ENCODE results near the gene VWA1. TPM values are rescaled to one million over a fixed set of nuclear protein-coding genes. Genes with fewer than 3 reads are reported as not detected.

Gene VWA1
- total RNA-seq (2014; rRNA removed; shearing (Covaris generic)) = not detected in 2 replicates
- not detected in 2 replicates for total RNA-seq (2022)
- Bru-seq, nascent RNA = percentile 11 among the genes with signal in this experiment
- BruChase-seq, experiment 1, labeled RNA remaining after a 6-hour chase = not detected
- BruChase-seq, experiment 2, labeled RNA remaining after a 2-hour chase = not detected
- long read RNA-seq = 0 reads

- Histone ChIP-seq H3K9me2 (ENCODE audit: insufficient read depth, low read length) (no peaks in the 10 kb centered on the region), H3K4me1 (ENCODE audit: insufficient read depth, low read length, poor library complexity, severe bottlenecking) (no peaks in the 10 kb centered on the region), H3K79me2 (ENCODE audit: insufficient read depth, low read depth, low read length) (no peaks in the 10 kb centered on the region), H3K36me3 (ENCODE audit: insufficient read depth, low read length) (no peaks in the 10 kb centered on the region), H3K27ac (ENCODE audit: low read depth, low read length, poor library complexity, severe bottlenecking) (no peak within 1 kb of the TSS), H3K4me3 (ENCODE audit: low read depth, low read length, poor library complexity, severe bottlenecking) (no peak within 1 kb of the TSS), H3K9me3 (ENCODE audit: low read length) (no peaks in the 10 kb centered on the region), H2AFZ (ENCODE audit: low read length) (no peak within 1 kb of the TSS), H3K4me2 (ENCODE audit: low read length) (no peak within 1 kb of the TSS), H4K20me1 (ENCODE audit: insufficient read depth, low read length) (no peaks in the 10 kb centered on the region)
- POLR2A ChIA-PET = no interaction called here
- intact Hi-C loops (cut with micrococcal nuclease; ENCODE audit: unreplicated experiment) = no loop called here
- DNase-seq (ENCODE audit: low spot score) = no peak
- TF ChIP-seq EZH2phosphoT487 (IDR thresholded peaks at IDR 0.05; ENCODE audit: borderline replicate concordance, low read depth, low read length) (no peak), CTCF (conservative IDR thresholded peaks at IDR 0.05; ENCODE audit: low read length) (no peak)
- BruUV-seq (replicated peaks) = no TSS peak
- CTCF ChIA-PET (ENCODE audit: unreplicated experiment) = no interaction called here
Measured at GRCh38 chr1:1435106-1435903, at the start of gene VWA1. TSS of gene VWA1 (plus strand) at chr1:1435690. CDS start at chr1:1435749, 59 bp downstream.

- Histone ChIP-seq H3K4me2 (ENCODE audit: low read length) (no peak overlapping the region), H3K36me3 (ENCODE audit: insufficient read depth, low read length) (peaks cover 83% of the 10 kb centered on the region), H3K79me2 (ENCODE audit: insufficient read depth, low read depth, low read length) (peaks cover 9% of the 10 kb centered on the region; the same call in 1 of the 2 replicates), H3K9me2 (ENCODE audit: insufficient read depth, low read length) (no peaks in the 10 kb centered on the region), H3K4me3 (ENCODE audit: low read depth, low read length, poor library complexity, severe bottlenecking) (no peak overlapping the region), H3K27ac (ENCODE audit: low read depth, low read length, poor library complexity, severe bottlenecking) (no peak overlapping the region), H2AFZ (ENCODE audit: low read length) (no peak overlapping the region), H3K9me3 (ENCODE audit: low read length) (no peaks in the 10 kb centered on the region), H3K4me1 (ENCODE audit: insufficient read depth, low read length, poor library complexity, severe bottlenecking) (no peaks in the 10 kb centered on the region), H4K20me1 (ENCODE audit: insufficient read depth, low read length) (no peaks in the 10 kb centered on the region)
- ChIA-PET CTCF (ENCODE audit: unreplicated experiment) (no interaction called here), POLR2A (interaction anchor here (0.7 kb wide), 1 partner anchor 8 kb away, joined by 3 read pairs; no protein-coding TSS in a partner anchor)
- TF ChIP-seq CTCF (conservative IDR thresholded peaks at IDR 0.05; ENCODE audit: low read length) = no peak
- no peak for TF ChIP-seq EZH2phosphoT487 (IDR thresholded peaks at IDR 0.05; ENCODE audit: borderline replicate concordance, low read depth, low read length)
- intact Hi-C loops (cut with micrococcal nuclease; ENCODE audit: unreplicated experiment) = no loop called here
- DNase-seq (ENCODE audit: low spot score) = no peak
- BruUV-seq (replicated peaks) = no TSS peak
Measured at GRCh38 chr1:1385931-1386330, 49.6 kb upstream of the VWA1 start.

Data from OCI-LY7 (cell line).